A549 (cell line): ENCODE data around the gene CIDEB. TPM values are rescaled to one million over a fixed set of nuclear protein-coding genes. Genes with fewer than 3 reads are reported as not detected.

Experiments
- ATAC-seq, 2 experiments: fragments of 200-7000 bp in 1 of 2; fragments of >200 bp in 1 of 2; cut with Nextera tagmentation in 1 of 2; cut with Tn5 transposase in 1 of 2; 3 replicates each; pipeline versions ENCODE4 v1.8.0 to v1.9.1; 2018 to 2020; ENCODE audit warnings: mild to moderate bottlenecking in 1 of 2, moderate library complexity in 1 of 2
- CTCF ChIA-PET: fragments of 300-600 bp; sonication (Branson Sonifier 250); formaldehyde crosslinking; extraction: SDS; loops from one replicate; lab custom pipeline; 2021; ENCODE audit warnings: antibody characterized with exemption, inconsistent platforms; lab: Yijun Ruan, JAX
- POLR2A ChIA-PET: fragments of 350-600 bp; formaldehyde crosslinking; extraction: SDS; loops from one replicate; lab custom pipeline; 2021; ENCODE audit warnings: antibody characterized with exemption, inconsistent platforms; lab: Yijun Ruan, JAX
- DNase-seq, 2 experiments: peaks; one replicate each; pipeline versions ENCODE4 v3.0.0 to v3.0.0-alpha.2; 2011 to 2016; ENCODE audit warnings: low read depth in 1 of 2, low spot score in 1 of 2
- FAIRE-seq: peaks from 2 replicates; lab custom pipeline; 2011; peaks lifted over from hg19 to GRCh38; lab: Jason Lieb, UNC
- H3K27ac ChIP-seq, 2 experiments: fragments of >200 bp; sonication (Bioruptor Twin); formaldehyde crosslinking; 3 replicates each; pipeline ENCODE4 v1.5.1; 2016 to 2017
- H3K4me1 ChIP-seq: fragments of >200 bp; sonication (Bioruptor Twin); formaldehyde crosslinking; 3 replicates; pipeline ENCODE4 v1.6.1; 2016
- H3K4me2 ChIP-seq: fragments of >200 bp; sonication (Bioruptor Twin); formaldehyde crosslinking; 3 replicates; pipeline ENCODE4 v1.6.1; 2016
- H3K4me3 ChIP-seq: fragments of >200 bp; sonication (Bioruptor Twin); formaldehyde crosslinking; 3 replicates; pipeline ENCODE4 v1.5.1; 2016
- H3K9me3 ChIP-seq: fragments of >200 bp; sonication (Bioruptor Twin); formaldehyde crosslinking; 3 replicates; pipeline ENCODE4 v1.6.1; 2016
- BCL3 ChIP-seq: fragments of >200 bp; sonication (Bioruptor Twin); formaldehyde crosslinking; IDR thresholded peaks from 3 replicates; pipeline ENCODE4 v1.6.1; 2016
- CBX2 ChIP-seq: fragments of 200-600 bp; sonication (generic); IDR thresholded peaks from 2 replicates; pipeline ENCODE4 v1.6.1; 2016; ENCODE audit warnings: low read depth, mild to moderate bottlenecking, borderline replicate concordance
- CEBPB ChIP-seq, 2 experiments: fragments of >200 bp in 1 of 2; sonication (Bioruptor Twin) in 1 of 2; formaldehyde crosslinking in 1 of 2; IDR thresholded peaks; 2 replicates each; pipeline ENCODE4 v1.6.1; 2012 to 2016
- CTCF ChIP-seq: fragments of >200 bp; sonication (Bioruptor Twin); formaldehyde crosslinking; IDR thresholded peaks from 3 replicates; pipeline ENCODE4 v1.5.1; 2016
- FOSL2 ChIP-seq, 2 experiments: fragments of 450-650 bp in 1 of 2; fragments of >200 bp in 1 of 2; sonication (Bioruptor Twin) in 1 of 2; formaldehyde crosslinking; IDR thresholded peaks; 2 replicates each; pipeline versions ENCODE4 v1.5.0 to v1.6.1; 2016 to 2020; ENCODE audit warnings: mild to moderate bottlenecking in 1 of 2, moderate library complexity in 1 of 2
- HEYL ChIP-seq: fragments of 250-450 bp; sonication (Bioruptor Pico); IDR thresholded peaks from 2 replicates; pipeline ENCODE4 v1.8.0; 2021; ENCODE audit warnings: mild to moderate bottlenecking, moderate library complexity
- HOXB13 ChIP-seq: fragments of 250-450 bp; sonication (Bioruptor Pico); IDR thresholded peaks from 2 replicates; pipeline ENCODE4 v1.5.0; 2020; ENCODE audit warnings: low read depth, mild to moderate bottlenecking, moderate library complexity
- KDM5A ChIP-seq: fragments of 200-600 bp; sonication (generic); IDR thresholded peaks from 2 replicates; pipeline ENCODE4 v1.6.1; 2016; ENCODE audit warnings: antibody characterized with exemption, mild to moderate bottlenecking
- RAD21 ChIP-seq, 2 experiments: fragments of >200 bp in 1 of 2; sonication (Bioruptor Twin) in 1 of 2; formaldehyde crosslinking in 1 of 2; IDR thresholded peaks in 1 of 2; conservative IDR thresholded peaks in 1 of 2; 2 replicates in 1 of 2; 3 replicates in 1 of 2; pipeline ENCODE4 v1.6.1; 2012 to 2018; ENCODE audit warnings: inconsistent platforms in 1 of 2
- RFX5 ChIP-seq: fragments of 450-650 bp; IDR thresholded peaks from 2 replicates; pipeline ENCODE4 v1.7.1; 2014; ENCODE audit warnings: antibody characterized with exemption, mild to moderate bottlenecking, moderate library complexity
- RNF2 ChIP-seq: fragments of 200-600 bp; sonication (generic); IDR thresholded peaks from 2 replicates; pipeline ENCODE4 v1.6.1; 2016; ENCODE audit warnings: low read depth, mild to moderate bottlenecking, antibody characterized with exemption, moderate library complexity, borderline replicate concordance
- SMC3 ChIP-seq: fragments of >200 bp; sonication (Bioruptor Twin); formaldehyde crosslinking; IDR thresholded peaks from 3 replicates; pipeline ENCODE4 v1.6.1; 2018; ENCODE audit warnings: inconsistent platforms
- ZSCAN20 ChIP-seq: fragments of 250-450 bp; sonication (Bioruptor Pico); IDR thresholded peaks from 2 replicates; pipeline ENCODE4 v1.8.0; 2022; ENCODE audit warnings: mild to moderate bottlenecking, moderate library complexity
- WGBS: methylation state at CpG from one replicate; pipeline ENCODE4 v1.1.6; 2017; ENCODE audit errors: missing lambda C conversion rate; 5-methylcytosine and 5-hydroxymethylcytosine counted together
- polyA plus RNA-seq, 4 experiments: library from polyadenylated mRNA; depleted of rRNA in 3 of 4; stranded (reverse); fragments of >200 nt; fragmentation: RNase III in 1 of 4; extraction: RNeasy Plus Mini Kit Qiagen cat#74134 plus additional on column Dnase treatment in 1 of 4; gene quantifications; 2 replicates in 3 of 4; 3 replicates in 1 of 4; pipeline ENCODE4 v1.2.3, GENCODE V29; 2011 to 2017
- TF ChIP-seq, protein P1 (sequence below): fragments of >200 bp; sonication (Bioruptor Twin); formaldehyde crosslinking; IDR thresholded peaks from 2 replicates; pipeline ENCODE4 v1.6.1; 2016

The CIDEB gene
- polyA plus RNA-seq, 2 of the 4 experiments (the other 2 are of a cell fraction): 0.31 to 0.79 TPM

- peak; percentile 66 to 67 for ATAC-seq
- Histone ChIP-seq H3K9me3 (no peaks in the 10 kb centered on the region), H3K27ac (no peak overlapping the region), H3K4me2 (no peak overlapping the region), H3K4me1 (peaks cover 15% of the 10 kb centered on the region; the same call in 2 of the 3 replicates), H3K4me3 (no peak overlapping the region)
- DNase-seq: peak; percentile 62 to 64
- FAIRE-seq: no peak
- ChIA-PET POLR2A (interaction anchor here (1.1 to 1.9 kb wide), 3 partner anchors 26 to 133 kb away, joined by 4 to 27 read pairs (median 11); partner anchors contain the start of genes KHNYN, RABGGTA and TINF2), CTCF (interaction anchor here (0.7 to 46.6 kb wide), 26 partner anchors 13 to 243 kb away, joined by 3 to 1142 read pairs (median 4); partner anchors contain the start of genes CBLN3, CHMP4A, CIDEB and GMPR2)
- WGBS: 27% methylated on average over 5 of the region's 5 CpGs
- TF ChIP-seq CEBPB (IDR thresholded peaks at IDR 0.05) (no peak), CTCF (peak; percentile 58), RAD21 (conservative IDR thresholded peaks at IDR 0.05 in 1 of 2, IDR thresholded peaks at IDR 0.05 in 1 of 2) (peak; percentile 28 to 33; a peak in 3 of 5 replicates), HEYL (CRISPR knock-in tag) (no peak), SMC3 (peak; percentile 48; the same call in 1 of the 3 replicates)
These were observed 10.4 kb downstream of the CIDEB start for GRCh38 chr14:24297190-24297964.

DNA sequence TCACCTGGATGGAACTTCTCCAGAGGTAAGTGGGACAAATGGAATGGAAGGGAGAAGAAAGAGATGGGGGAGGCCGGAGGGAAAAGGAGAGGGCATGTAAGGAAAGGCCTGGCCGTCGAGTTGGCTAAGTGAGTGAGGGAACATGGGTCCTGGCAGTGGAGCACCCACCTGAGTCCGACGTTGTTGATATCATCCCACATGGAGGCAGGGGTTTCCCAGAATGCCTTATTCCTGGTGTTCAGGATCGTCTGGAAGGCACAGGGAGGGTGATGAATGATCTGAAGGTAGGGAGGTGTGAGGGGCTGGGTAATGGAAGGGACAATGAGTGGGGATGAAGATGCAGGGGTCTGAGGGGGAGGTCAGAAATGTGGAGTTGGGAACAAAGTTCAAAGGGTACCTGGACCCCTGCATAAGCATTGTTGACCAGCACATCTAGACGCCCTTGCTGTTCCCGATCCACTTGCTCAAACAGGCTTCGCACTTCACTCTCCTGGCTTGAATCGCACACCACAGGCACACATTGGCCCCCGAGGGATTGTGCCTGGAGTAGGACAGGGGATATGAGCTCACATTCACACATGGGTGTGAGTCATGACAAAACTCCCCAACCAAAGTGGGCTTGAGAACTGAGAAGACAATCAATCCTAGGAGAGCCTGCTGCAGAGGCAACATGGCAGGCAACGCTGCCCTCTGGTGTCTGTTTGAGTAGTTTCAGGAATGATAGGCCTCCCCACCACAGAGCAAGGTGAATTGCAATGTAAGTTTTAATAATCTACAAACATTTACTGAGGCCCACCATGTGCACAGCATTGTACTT, 11.2 kb downstream of the CIDEB start:
- no peak overlapping the region for H3K4me3 ChIP-seq
- no peak for FAIRE-seq
- ATAC-seq: peak; percentile 75 to 80
- DNase-seq: peak; percentile 77 to 87
- POLR2A ChIA-PET: interaction anchor here (1.4 to 1.9 kb wide), 2 partner anchors 54 to 134 kb away, joined by 4 to 27 read pairs; partner anchors contain the start of genes KHNYN and TINF2
- no peaks in the 10 kb centered on the region for H3K9me3 ChIP-seq
- TF ChIP-seq SMC3: peak; percentile 74
- TF ChIP-seq FOSL2 (IDR thresholded peaks at IDR 0.05): no peak
- peak; percentile 12; the same call in 1 of the 2 replicates for TF ChIP-seq FOSL2 (CRISPR knock-in tag; IDR thresholded peaks at IDR 0.05)
- TF ChIP-seq, protein P1, sequence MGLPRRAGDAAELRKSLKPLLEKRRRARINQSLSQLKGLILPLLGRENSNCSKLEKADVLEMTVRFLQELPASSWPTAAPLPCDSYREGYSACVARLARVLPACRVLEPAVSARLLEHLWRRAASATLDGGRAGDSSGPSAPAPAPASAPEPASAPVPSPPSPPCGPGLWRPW: no peak
- TF ChIP-seq CTCF: peak; percentile 79
- TF ChIP-seq RFX5: no peak
- TF ChIP-seq RNF2: no peak
- peak; percentile 69 to 80 for TF ChIP-seq RAD21 (conservative IDR thresholded peaks at IDR 0.05 in 1 of 2, IDR thresholded peaks at IDR 0.05 in 1 of 2)
- CTCF ChIA-PET: interaction anchor here (0.7 to 46.6 kb wide), 25 partner anchors 14 to 242 kb away, joined by 3 to 1142 read pairs (median 5); partner anchors contain the start of genes CBLN3, CHMP4A, CIDEB and GMPR2
- 61% methylated on average over 12 of the region's 12 CpGs for WGBS
- H3K27ac ChIP-seq: no peak overlapping the region
- peaks cover 15% of the 10 kb centered on the region; the same call in 2 of the 3 replicates for H3K4me1 ChIP-seq
- H3K4me2 ChIP-seq: no peak overlapping the region

- H3K4me2 ChIP-seq: no peak overlapping the region
- ChIA-PET CTCF (interaction anchor here (1.8 to 34.0 kb wide), 3 partner anchors 10 to 138 kb away, joined by 4 to 601 read pairs (median 469); partner anchors contain the start of genes CIDEB, DHRS1, LTB4R and LTB4R2), POLR2A (interaction anchor here (0.6 kb wide), 1 partner anchor 22 kb away, joined by 3 read pairs; the partner anchor contains the start of gene RABGGTA)
- no peaks in the 10 kb centered on the region for H3K9me3 ChIP-seq
- no peak for DNase-seq
- FAIRE-seq: no peak
- H3K4me3 ChIP-seq: no peak overlapping the region
- WGBS: 90% methylated on average over 2 of the region's 2 CpGs
- no peak for TF ChIP-seq BCL3
- TF ChIP-seq ZSCAN20 (CRISPR knock-in tag): no peak
- TF ChIP-seq HOXB13 (CRISPR knock-in tag): no peak
- no peak for TF ChIP-seq CBX2
- no peak for TF ChIP-seq FOSL2 (IDR thresholded peaks at IDR 0.05)
- TF ChIP-seq FOSL2 (CRISPR knock-in tag; IDR thresholded peaks at IDR 0.05): no peak
- no peak for TF ChIP-seq KDM5A
- H3K4me1 ChIP-seq: peaks cover 1% of the 10 kb centered on the region; the same call in 2 of the 3 replicates
- no peak for ATAC-seq
- no peak overlapping the region for H3K27ac ChIP-seq
These were observed 14.3 kb downstream of the CIDEB start for GRCh38 chr14:24293525-24293924.
